IMR-90 (cell line): ENCODE data around the gene CD1C. TPM values are rescaled to one million over a fixed set of nuclear protein-coding genes. Genes with fewer than 3 reads are reported as not detected.

Experiments used
- ATAC-seq: fragments of 200-7000 bp; cut with Tn5 transposase; 2 replicates; pipeline ENCODE4 v1.9.1; 2020; ENCODE audit warnings: low read depth, mild to moderate bottlenecking, moderate library complexity
- BruUV-seq: library from RNA; stranded (reverse); fragments of 400-500 nt; replicated peaks from 2 replicates; lab custom pipeline; 2021; lab: Mats Ljungman, UMichigan
- CTCF ChIA-PET: fragments of 300-600 bp; formaldehyde crosslinking; extraction: SDS; loops from one replicate; lab custom pipeline; 2021; ENCODE audit warnings: antibody characterized with exemption; lab: Yijun Ruan, JAX
- POLR2A ChIA-PET: fragments of 300-600 bp; sonication (Branson Sonifier 250); formaldehyde crosslinking; loops from one replicate; lab custom pipeline; 2022; ENCODE audit warnings: antibody characterized with exemption; ENCODE audit not compliant: unreplicated experiment; lab: Charles Lee
- DNase-seq: peaks from one replicate; pipeline ENCODE4 v3.0.0; 2013
- H2AFZ ChIP-seq: replicated peaks from 2 replicates; pipeline ENCODE3; 2013; ENCODE audit warnings: low read length, mild to moderate bottlenecking; ENCODE audit not compliant: poor library complexity
- H2AK5ac ChIP-seq: 2 replicates; pipeline ENCODE4 v1.6.1; 2013; ENCODE audit warnings: low read depth, low read length, inconsistent platforms
- H2AK9ac ChIP-seq: replicated peaks from 2 replicates; pipeline ENCODE3; 2013; ENCODE audit warnings: mild to moderate bottlenecking, low read depth, low read length, moderate library complexity; ENCODE audit not compliant: poor library complexity
- H2BK120ac ChIP-seq: 2 replicates; pipeline ENCODE4 v1.6.1; 2013; ENCODE audit warnings: low read depth, low read length, inconsistent platforms
- H2BK15ac ChIP-seq: 3 replicates; pipeline ENCODE4 v1.6.1; 2013; ENCODE audit warnings: low read depth, low read length, inconsistent platforms
- H2BK20ac ChIP-seq: 2 replicates; pipeline ENCODE4 v1.6.1; 2013; ENCODE audit warnings: low read depth, mild to moderate bottlenecking, inconsistent platforms, low read length, moderate library complexity
- H2BK5ac ChIP-seq: 2 replicates; pipeline ENCODE4 v1.6.1; 2013; ENCODE audit warnings: mild to moderate bottlenecking, low read depth, low read length, inconsistent platforms; ENCODE audit not compliant: poor library complexity, severe bottlenecking
- H3K14ac ChIP-seq: replicated peaks from 2 replicates; pipeline ENCODE4 v1.6.1; 2013; ENCODE audit warnings: low read depth, low read length, inconsistent platforms
- H3K18ac ChIP-seq: 2 replicates; pipeline ENCODE4 v1.6.1; 2013; ENCODE audit warnings: low read depth, low read length, control low read depth
- H3K23ac ChIP-seq: 2 replicates; pipeline ENCODE4 v1.6.1; 2013; ENCODE audit warnings: low read depth, low read length, inconsistent platforms
- H3K27ac ChIP-seq: 2 replicates; pipeline ENCODE4 v1.5.1; 2013; ENCODE audit warnings: mild to moderate bottlenecking, control low read depth, low read length; ENCODE audit not compliant: insufficient read depth
- H3K27me3 ChIP-seq: 2 replicates; pipeline ENCODE4 v1.6.1; 2013; ENCODE audit warnings: low read length; ENCODE audit not compliant: control insufficient read depth, insufficient read depth
- H3K36me3 ChIP-seq: 2 replicates; pipeline ENCODE4 v1.6.1; 2013; ENCODE audit warnings: low read length, mixed read lengths; ENCODE audit not compliant: control insufficient read depth, insufficient read depth
- H3K4ac ChIP-seq: 2 replicates; pipeline ENCODE4 v1.6.1; 2013; ENCODE audit warnings: low read depth, low read length, inconsistent platforms
- H3K4me1 ChIP-seq: 2 replicates; pipeline ENCODE4 v1.6.1; 2013; ENCODE audit warnings: low read length, mixed read lengths; ENCODE audit not compliant: control insufficient read depth, insufficient read depth
- H3K4me2 ChIP-seq: 2 replicates; pipeline ENCODE4 v1.6.1; 2013; ENCODE audit warnings: low read depth, mild to moderate bottlenecking, control low read depth, low read length, moderate library complexity
- H3K4me3 ChIP-seq: 2 replicates; pipeline ENCODE4 v1.5.1; 2013; ENCODE audit warnings: low read depth, mild to moderate bottlenecking, control low read depth, low read length, moderate library complexity; ENCODE audit not compliant: insufficient read depth
- H3K56ac ChIP-seq: 2 replicates; pipeline ENCODE4 v1.6.1; 2013; ENCODE audit warnings: low read length, inconsistent platforms; ENCODE audit not compliant: insufficient read depth; ENCODE audit errors: extremely low read depth
- H3K79me1 ChIP-seq, 2 experiments: 2 replicates each; pipeline ENCODE4 v1.6.1; 2013; ENCODE audit warnings: low read length in 2 of 2, inconsistent platforms in 1 of 2, low read depth in 1 of 2
- H3K9ac ChIP-seq: 2 replicates; pipeline ENCODE4 v1.6.1; 2013; ENCODE audit warnings: low read depth, low read length, control low read depth
- H3K9me1 ChIP-seq: 2 replicates; pipeline ENCODE4 v1.6.1; 2013; ENCODE audit warnings: low read length, inconsistent platforms; ENCODE audit not compliant: insufficient read depth
- H3K9me3 ChIP-seq: 2 replicates; pipeline ENCODE4 v1.6.1; 2013; ENCODE audit warnings: low read length; ENCODE audit not compliant: control insufficient read depth, insufficient read depth
- H4K20me1 ChIP-seq: 2 replicates; pipeline ENCODE4 v1.6.1; 2013; ENCODE audit warnings: low read length, inconsistent platforms; ENCODE audit not compliant: insufficient read depth
- H4K5ac ChIP-seq: 2 replicates; pipeline ENCODE4 v1.6.1; 2013; ENCODE audit warnings: mild to moderate bottlenecking, low read depth, low read length, control low read depth
- H4K8ac ChIP-seq, 2 experiments: 2 replicates each; pipeline ENCODE4 v1.6.1; 2013; ENCODE audit warnings: low read depth in 2 of 2, low read length in 2 of 2, control low read depth in 1 of 2, inconsistent platforms in 1 of 2
- H4K91ac ChIP-seq: 2 replicates; pipeline ENCODE4 v1.6.1; 2013; ENCODE audit warnings: low read depth, low read length, inconsistent platforms; ENCODE audit not compliant: insufficient read depth
- BHLHE40 ChIP-seq: fragments of 150-350 bp; IDR thresholded peaks from 2 replicates; pipeline ENCODE4 v1.6.1; 2016; ENCODE audit warnings: mild to moderate bottlenecking, low read depth, low read length
- CEBPB ChIP-seq: IDR thresholded peaks from 2 replicates; pipeline ENCODE4 v1.6.1; 2012; ENCODE audit warnings: low read depth, low read length, improper control_type of control experiment
- CHD1 ChIP-seq: IDR thresholded peaks from 2 replicates; pipeline ENCODE4 v1.6.1; 2012; ENCODE audit warnings: low read depth, low read length, improper control_type of control experiment
- ELK1 ChIP-seq: fragments of 150-350 bp; IDR thresholded peaks from 2 replicates; pipeline ENCODE4 v1.6.1; 2016; ENCODE audit warnings: low read depth, mild to moderate bottlenecking, low read length, moderate library complexity, borderline replicate concordance
- FOS ChIP-seq: fragments of 150-350 bp; IDR thresholded peaks from 2 replicates; pipeline ENCODE4 v1.6.1; 2016; ENCODE audit warnings: low read depth, low read length
- MAFK ChIP-seq: IDR thresholded peaks from 2 replicates; pipeline ENCODE4 v1.6.1; 2012; ENCODE audit warnings: low read depth, low read length, improper control_type of control experiment
- MXI1 ChIP-seq: IDR thresholded peaks from 2 replicates; pipeline ENCODE4 v1.6.1; 2012; ENCODE audit warnings: low read depth, mild to moderate bottlenecking, low read length, moderate library complexity, borderline replicate concordance
- NFE2L2 ChIP-seq: fragments of 150-350 bp; IDR thresholded peaks from 2 replicates; pipeline ENCODE4 v1.6.1; 2016; ENCODE audit warnings: low read depth, mild to moderate bottlenecking, low read length
- POLR2A ChIP-seq: IDR thresholded peaks from 2 replicates; pipeline ENCODE4 v1.6.1; 2012; ENCODE audit warnings: mild to moderate bottlenecking, low read depth, low read length
- RAD21 ChIP-seq: IDR thresholded peaks from 2 replicates; pipeline ENCODE4 v1.6.1; 2012; ENCODE audit warnings: low read length, improper control_type of control experiment
- RCOR1 ChIP-seq: IDR thresholded peaks from 2 replicates; pipeline ENCODE4 v1.6.1; 2012; ENCODE audit warnings: mild to moderate bottlenecking, low read length, improper control_type of control experiment; ENCODE audit not compliant: insufficient replicate concordance
- RFX5 ChIP-seq: IDR thresholded peaks from 2 replicates; pipeline ENCODE4 v1.8.0; 2012; ENCODE audit warnings: low read depth, mild to moderate bottlenecking, low read length, moderate library complexity
- SMC3 ChIP-seq: fragments of 150-350 bp; IDR thresholded peaks from 2 replicates; pipeline ENCODE4 v1.6.1; 2016; ENCODE audit warnings: low read depth, mild to moderate bottlenecking, antibody characterized with exemption, low read length, moderate library complexity
- WGBS, 2 experiments: methylation state at CpG; one replicate each; pipeline versions ENCODE4 v1.1.5 to v1.1.7; 2013; ENCODE audit warnings: missing lambda C conversion rate in 2 of 2; ENCODE audit not compliant: insufficient read length in 1 of 2; ENCODE audit errors: extremely low coverage in 2 of 2; 5-methylcytosine and 5-hydroxymethylcytosine counted together
- dilution Hi-C: fragments of 300-500 bp; cut with HindIII; formaldehyde crosslinking; loops from one replicate; pipeline ENCODE4 v1.14.3; 2018; ENCODE audit warnings: low sequenced_read_pairs; ENCODE audit not compliant: unreplicated experiment
- in situ Hi-C: fragments of 300-500 bp; cut with MboI; formaldehyde crosslinking; loops from 3 replicates; pipeline ENCODE4 v1.14.3; 2019; ENCODE audit warnings: low sequenced_read_pairs, inconsistent platforms, mixed read lengths
- intact Hi-C: fragments of 100-400 bp; cut with micrococcal nuclease; formaldehyde crosslinking; loops from 2 replicates; pipeline ENCODE4 v1.10.0; 2022
- polyA plus RNA-seq, 3 experiments: library from polyadenylated mRNA; depleted of rRNA; stranded (reverse); fragments of >200 nt; gene quantifications; 2 replicates each; pipeline ENCODE4 v1.2.3, GENCODE V29; 2012; ENCODE audit warnings: low replicate concordance in 1 of 3
- total RNA-seq: library from RNA; depleted of rRNA; stranded (reverse); fragments of >200 nt; gene quantifications from 2 replicates; pipeline ENCODE4 v1.2.3, GENCODE V29; 2012
- TF ChIP-seq, protein P1 (sequence below): fragments of 150-350 bp; IDR thresholded peaks from 2 replicates; pipeline ENCODE4 v1.6.1; 2017; ENCODE audit warnings: mild to moderate bottlenecking, antibody characterized with exemption, low read length, low read depth
- TF ChIP-seq, protein P2 (sequence below): conservative IDR thresholded peaks from 2 replicates; pipeline ENCODE4 v1.5.1; 2012; ENCODE audit warnings: mild to moderate bottlenecking, low read depth, low read length, improper control_type of control experiment

CD1C gene
- total and polyA plus RNA-seq, 2 of the 4 experiments (the other 2 are of a cell fraction), result not detected

- Histone ChIP-seq H3K27me3 (no peaks in the 10 kb centered on the region), H2AFZ (no peak overlapping the region), H2AK9ac (no peak overlapping the region), H2AK5ac (no peak overlapping the region), H3K4me3 (no peak overlapping the region), H3K36me3 (no peaks in the 10 kb centered on the region), H2BK20ac (no peak overlapping the region), H3K27ac (no peak overlapping the region), H2BK15ac (no peak overlapping the region), H2BK120ac (no peak overlapping the region), H3K9me1 (no peaks in the 10 kb centered on the region), H3K4me2 (no peak overlapping the region), H3K18ac (no peak overlapping the region), H3K9ac (no peak overlapping the region), H4K5ac (no peak overlapping the region), H4K20me1 (no peaks in the 10 kb centered on the region), H3K4me1 (no peaks in the 10 kb centered on the region), H4K8ac (no peak overlapping the region), H3K14ac (no peak overlapping the region), H3K4ac (no peak overlapping the region), H4K91ac (no peak overlapping the region), H3K79me1 (no peaks in the 10 kb centered on the region), H3K9me3 (no peaks in the 10 kb centered on the region), H2BK5ac (no peak overlapping the region), H3K23ac (no peak overlapping the region), H3K56ac (no peak overlapping the region)
- ATAC-seq (no peak), DNase-seq (no peak)
- TF ChIP-seq MXI1 (no peak), NFE2L2 (no peak), CHD1 (no peak), RAD21 (no peak), FOS (no peak), SMC3 (no peak), POLR2A (no peak), RCOR1 (no peak), ELK1 (no peak), BHLHE40 (no peak), RFX5 (no peak), CEBPB (no peak), MAFK (no peak)
- TF ChIP-seq, protein P1, sequence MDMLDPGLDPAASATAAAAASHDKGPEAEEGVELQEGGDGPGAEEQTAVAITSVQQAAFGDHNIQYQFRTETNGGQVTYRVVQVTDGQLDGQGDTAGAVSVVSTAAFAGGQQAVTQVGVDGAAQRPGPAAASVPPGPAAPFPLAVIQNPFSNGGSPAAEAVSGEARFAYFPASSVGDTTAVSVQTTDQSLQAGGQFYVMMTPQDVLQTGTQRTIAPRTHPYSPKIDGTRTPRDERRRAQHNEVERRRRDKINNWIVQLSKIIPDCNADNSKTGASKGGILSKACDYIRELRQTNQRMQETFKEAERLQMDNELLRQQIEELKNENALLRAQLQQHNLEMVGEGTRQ, result no peak
- TF ChIP-seq, protein P2, sequence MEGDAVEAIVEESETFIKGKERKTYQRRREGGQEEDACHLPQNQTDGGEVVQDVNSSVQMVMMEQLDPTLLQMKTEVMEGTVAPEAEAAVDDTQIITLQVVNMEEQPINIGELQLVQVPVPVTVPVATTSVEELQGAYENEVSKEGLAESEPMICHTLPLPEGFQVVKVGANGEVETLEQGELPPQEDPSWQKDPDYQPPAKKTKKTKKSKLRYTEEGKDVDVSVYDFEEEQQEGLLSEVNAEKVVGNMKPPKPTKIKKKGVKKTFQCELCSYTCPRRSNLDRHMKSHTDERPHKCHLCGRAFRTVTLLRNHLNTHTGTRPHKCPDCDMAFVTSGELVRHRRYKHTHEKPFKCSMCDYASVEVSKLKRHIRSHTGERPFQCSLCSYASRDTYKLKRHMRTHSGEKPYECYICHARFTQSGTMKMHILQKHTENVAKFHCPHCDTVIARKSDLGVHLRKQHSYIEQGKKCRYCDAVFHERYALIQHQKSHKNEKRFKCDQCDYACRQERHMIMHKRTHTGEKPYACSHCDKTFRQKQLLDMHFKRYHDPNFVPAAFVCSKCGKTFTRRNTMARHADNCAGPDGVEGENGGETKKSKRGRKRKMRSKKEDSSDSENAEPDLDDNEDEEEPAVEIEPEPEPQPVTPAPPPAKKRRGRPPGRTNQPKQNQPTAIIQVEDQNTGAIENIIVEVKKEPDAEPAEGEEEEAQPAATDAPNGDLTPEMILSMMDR, result no peak
- 54% methylated on average over 4 of the region's 7 CpGs; no CpG with 5 or more reads in 1 of the 2 experiments for WGBS, 2 experiments
- dilution Hi-C loops (no loop called here), in situ Hi-C loops (no loop called here), intact Hi-C loops (no loop called here)
- CTCF ChIA-PET, result no interaction called here
- BruUV-seq, result no TSS peak
- POLR2A ChIA-PET, result no interaction called here
Observed at GRCh38 chr1:158246650-158247049, 43.1 kb upstream of the CD1C start.
